Kidney tubule cell (primary cell): ENCODE results near the gene RHOH.

ENCODE experiments used
- DNase-seq: peaks from one replicate; pipeline ENCODE4 v3.0.0-alpha.2; 2018; ENCODE audit warnings: low spot score

RHOH gene

DNA sequence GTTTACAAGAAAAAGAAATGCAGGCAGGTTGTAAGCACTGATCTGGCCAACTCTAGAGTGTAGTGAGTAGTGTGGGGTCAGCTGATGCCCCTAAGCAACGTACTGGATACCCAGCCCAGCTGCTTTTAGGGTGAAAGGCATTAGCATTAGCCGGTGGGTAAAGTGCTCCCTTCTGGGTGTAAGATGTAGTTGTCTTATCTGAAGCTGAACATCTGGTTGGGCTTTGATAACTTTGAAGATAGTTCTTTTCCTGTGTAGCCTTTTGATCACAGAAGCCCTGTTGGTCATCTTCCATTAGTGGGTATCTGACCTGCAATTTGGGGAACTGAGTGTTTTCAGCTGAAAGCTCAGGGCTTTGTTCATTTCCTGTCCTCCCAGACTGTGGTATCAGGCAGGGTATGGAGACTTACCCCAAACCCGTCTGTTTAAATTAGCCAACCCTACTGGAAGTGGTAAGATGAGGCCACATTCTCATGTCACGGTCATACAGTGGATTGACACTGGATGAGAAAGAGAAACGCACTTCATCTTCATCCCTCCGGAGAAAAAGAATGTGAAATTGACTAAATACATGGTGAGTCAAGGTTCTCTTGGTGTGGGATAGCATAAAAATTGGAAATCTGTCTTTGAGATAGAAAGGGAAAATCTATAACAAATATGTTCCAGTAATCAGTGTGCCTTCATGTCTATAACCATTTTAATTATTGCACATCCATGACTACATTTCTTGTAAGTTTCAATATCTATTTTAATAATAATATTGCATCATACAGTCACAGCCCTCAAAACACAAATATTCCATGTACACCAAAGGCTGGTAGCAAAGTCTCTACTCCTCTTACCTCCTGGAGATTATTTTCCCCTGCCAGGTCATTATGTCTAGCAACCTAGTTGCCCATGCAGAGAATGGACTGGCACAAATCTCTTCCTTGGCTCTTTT, 8.7 kb downstream of the RHOH start:
- no peak for DNase-seq

GRCh38 chr4:40206426-40206825, 9.6 kb downstream of the RHOH start:
- DNase-seq: no peak

DNA sequence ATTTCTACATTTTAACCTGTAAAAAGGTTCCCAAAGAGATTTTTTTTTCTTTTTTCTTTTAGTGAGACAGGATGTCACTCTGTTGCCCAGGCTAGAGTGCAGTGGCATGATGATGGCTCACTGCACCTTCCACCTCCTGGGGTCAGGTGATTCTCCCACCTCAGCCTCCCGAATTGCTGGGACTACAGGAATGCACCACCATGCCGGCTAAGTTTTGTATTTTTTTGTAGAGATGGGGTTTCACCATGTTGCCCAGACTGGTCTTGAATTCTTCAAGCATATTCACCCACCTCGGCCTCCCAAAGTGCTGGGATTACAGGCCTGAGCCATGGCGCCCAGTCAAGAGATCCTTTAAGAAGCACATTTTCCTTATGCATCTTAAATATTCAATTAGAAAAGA, 12.6 kb downstream of the RHOH start:
- DNase-seq: no peak

DNA sequence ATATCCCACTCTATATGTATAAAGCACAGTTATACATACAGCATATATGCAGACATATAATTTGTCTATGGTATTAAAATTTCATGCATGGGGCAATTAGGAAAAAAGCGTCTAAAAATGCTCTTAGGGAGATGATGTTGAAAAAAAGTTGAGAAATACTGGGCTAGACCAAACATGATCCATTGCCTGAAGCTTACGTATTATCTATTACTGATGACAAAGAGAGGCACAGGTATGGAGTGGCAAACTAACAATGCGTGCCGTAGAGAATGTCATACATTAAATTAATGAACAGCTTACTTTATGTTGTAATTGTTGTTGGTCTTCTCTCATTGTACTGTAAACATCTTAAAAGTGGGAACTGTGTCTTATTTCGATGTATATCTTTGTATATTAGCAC, 13.9 kb downstream of the RHOH start:
- no peak for DNase-seq

DNA sequence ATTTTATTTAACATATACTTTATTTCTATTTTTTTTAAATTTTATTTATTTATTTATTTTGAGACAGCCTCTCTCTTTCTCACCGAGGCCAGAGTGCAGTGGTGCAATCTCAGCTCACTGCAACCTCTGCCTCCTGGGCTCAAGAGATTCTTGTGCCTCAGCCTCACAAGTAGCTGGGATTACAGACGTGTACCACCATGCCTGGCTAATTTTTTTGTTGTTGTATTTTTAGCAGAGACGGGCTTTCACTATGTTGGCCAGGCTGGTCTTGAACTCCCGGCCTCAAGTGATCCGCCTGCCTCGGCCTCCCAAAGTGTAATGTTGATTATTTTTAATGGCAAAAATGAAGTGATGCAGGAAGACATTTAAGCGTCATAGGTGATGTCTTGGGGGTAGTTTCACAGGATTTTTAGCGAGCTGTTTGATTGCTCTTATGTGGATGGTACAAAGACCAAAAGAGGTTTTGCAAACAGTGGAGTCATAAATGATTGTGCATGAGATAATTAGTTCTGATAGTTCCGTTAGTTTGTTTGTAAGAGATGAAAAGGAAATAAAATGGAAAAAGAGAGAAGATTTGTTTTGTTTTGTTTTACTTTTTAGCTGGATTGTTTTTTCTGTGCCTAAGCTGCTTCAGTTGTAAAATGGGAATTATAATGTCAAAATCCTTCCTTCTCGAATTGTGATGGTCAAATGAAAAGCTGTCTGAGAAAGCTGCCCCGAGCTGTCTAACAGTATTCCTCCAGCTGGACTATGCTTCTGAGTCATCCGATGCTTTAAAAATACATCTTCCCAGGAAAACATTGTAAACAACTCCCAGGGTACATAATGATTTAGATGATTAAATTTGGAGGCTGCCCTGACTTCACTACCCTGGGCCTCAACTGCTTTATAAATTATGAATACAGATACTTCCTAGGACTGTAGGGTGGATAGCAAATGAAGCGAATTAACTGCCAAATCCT, 14.7 kb downstream of the RHOH start:
- no peak for DNase-seq

GRCh38 chr4:40212674-40213527, 16.1 kb downstream of the RHOH start:
- peak; percentile 4 for DNase-seq

GRCh38 chr4:40214038-40214437, 17.2 kb downstream of the RHOH start:
- DNase-seq: no peak

GRCh38 chr4:40214661-40215418, 18.0 kb downstream of the RHOH start:
- no peak for DNase-seq

DNA sequence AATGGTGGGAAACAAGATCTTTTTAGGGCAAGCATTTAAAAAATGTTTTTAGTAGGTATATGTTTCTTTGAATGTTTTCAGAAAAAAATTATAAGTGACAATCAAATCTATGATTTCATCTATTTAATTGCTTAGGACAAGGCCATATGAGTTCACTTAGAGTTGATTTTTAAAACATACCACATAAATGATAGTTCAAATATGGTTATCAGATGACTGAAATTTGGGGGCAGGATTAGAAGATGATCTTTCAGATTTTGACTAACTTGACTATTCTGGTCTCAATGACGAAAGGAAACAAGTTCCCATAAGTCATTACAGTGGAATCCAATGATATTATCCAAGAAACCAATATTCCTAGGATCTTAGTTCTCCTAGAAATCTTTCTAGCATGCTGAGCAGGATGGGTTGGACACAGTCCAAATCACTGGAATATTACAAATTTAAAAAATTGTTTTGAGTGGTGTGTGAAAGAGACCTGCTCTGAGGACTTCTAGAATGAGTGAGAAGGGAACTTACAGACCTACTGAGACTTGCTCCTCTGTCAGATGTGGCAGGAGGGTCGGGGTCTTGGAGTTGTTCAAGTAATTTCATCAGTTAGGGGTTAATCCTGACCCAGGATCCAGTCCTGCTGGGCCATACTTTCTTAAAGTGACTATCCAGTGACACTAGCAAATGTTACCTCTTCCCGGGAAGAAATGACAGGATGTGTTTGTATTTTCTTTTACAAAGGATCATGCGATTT, 20.0 kb downstream of the RHOH start:
- no peak for DNase-seq

DNA sequence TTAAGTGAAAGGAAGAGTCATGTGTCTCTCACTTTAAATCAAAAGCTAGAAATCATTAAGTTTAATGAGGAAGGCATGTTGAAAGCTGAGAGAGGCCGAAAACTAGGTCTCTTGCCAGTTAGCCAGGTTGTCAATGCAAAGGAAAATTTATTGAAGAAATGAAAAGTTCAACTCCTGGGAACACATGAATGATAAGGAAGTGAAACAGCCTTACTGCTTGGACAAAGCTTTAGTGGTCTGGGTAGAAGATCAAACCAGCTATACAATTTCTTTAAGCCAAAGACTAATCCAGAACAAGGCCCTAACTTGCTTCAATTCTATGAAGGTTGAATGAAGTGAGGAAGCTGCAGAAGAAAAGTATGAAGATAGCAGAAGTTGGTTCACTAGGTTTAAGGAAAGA, 24.9 kb downstream of the RHOH start:
- no peak for DNase-seq

DNA sequence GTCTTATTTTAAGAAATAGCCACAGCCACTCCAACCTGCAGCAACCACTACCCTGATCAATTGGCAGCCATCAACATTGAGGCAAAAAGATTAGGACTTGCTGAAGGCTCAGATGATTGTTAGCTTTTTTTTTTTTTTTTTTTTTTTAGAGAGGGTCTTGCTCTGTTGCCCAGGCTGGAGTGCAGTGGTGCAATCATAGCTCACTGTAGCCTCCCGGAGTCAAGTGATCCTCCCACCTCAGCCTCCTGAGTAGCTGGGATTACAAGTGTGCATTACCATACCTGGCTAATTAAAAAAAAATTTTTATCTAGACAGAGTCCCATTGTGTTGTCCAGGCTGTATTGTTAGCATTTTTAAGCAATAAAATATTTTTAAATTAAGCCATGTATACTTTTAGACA, 26.5 kb downstream of the RHOH start:
- DNase-seq: no peak

GRCh38 chr4:40224432-40224831, 27.6 kb downstream of the RHOH start:
- no peak for DNase-seq

GRCh38 chr4:40225497-40225896, 28.7 kb downstream of the RHOH start:
- no peak for DNase-seq

- DNase-seq: no peak
Observed at GRCh38 chr4:40227284-40227683, 30.5 kb downstream of the RHOH start.

DNA sequence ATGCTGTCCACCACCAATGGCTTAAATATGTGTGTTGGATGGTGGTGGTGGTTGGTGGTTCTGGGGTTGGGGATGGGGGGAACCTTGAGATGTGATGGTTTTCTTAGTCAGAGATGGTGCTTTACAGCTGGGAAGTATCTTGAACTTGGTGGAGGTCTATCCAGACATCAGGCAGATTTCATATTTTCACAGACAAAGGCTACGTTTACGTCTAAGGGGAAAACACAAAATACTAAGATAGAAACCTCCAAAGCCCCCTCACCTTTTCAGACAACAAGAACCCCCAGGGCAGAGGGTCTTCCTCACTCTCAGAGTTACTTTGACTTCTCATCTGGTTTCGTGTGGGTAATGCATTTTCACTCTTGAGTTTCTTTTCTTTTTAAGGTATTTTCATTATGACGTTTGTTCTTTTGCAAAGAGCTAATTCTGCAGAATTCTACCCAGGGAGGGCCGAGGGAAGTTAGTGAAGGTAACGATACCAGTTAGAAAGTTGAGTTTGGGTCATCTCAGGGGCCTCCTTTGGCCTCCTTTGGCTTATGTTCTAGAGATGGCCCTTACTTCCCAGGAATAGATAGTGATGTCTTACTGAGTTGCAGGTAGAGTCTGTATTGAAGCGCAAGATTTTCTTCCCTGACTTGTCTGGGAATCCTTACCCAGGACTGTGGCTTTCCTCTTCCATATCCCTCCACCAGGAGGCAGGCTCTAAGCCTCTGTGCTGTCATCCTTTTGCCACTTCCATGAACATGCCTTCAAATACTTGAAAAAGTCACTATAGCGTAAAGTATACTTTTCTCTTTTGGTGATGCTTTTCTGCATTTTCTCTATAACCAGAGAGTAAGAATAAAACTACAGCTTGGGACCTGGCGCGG, 31.9 kb downstream of the RHOH start:
- peak; percentile 9 for DNase-seq

- no peak for DNase-seq
Observed at GRCh38 chr4:40231316-40231863, 34.6 kb downstream of the RHOH start.

DNA sequence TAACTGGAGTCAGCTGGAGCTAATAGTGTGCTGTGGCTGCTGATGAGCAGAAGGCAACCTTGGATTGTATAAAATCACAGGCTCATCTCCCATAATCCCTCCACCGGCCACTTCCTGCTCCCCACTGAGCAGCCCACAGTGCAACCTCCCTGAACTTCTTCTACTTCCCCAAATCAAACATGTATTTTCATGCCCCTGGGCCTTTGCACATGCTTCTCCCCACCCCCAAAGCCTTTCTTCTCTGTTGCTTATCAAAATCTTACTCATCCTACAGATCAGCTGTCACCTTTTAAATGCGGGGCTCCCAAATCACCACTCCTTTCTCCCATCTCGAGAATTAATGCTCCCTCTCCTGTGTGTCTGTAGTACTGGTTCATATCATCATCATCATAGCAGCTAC, 35.8 kb downstream of the RHOH start:
- DNase-seq: no peak

DNA sequence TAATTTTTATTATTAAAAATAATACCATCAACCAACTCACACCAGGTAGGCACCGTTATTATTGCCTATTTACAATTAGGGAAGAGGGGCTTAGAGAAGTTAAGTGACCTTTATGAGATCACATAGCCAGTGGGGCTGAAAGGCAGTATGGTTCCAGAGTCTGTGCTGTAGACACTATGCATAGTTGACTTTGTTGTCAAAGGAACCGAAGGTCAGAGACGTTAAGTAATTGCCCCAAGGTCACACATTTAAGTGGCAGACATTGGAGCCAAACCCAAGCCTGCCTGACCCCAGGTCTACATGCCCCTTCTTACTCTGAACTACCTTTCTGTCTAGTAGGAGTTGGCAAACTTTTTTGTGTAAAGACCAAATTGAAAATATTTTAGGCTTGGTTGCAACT, 36.4 kb downstream of the RHOH start:
- no peak for DNase-seq

GRCh38 chr4:40234519-40235039, 37.7 kb downstream of the RHOH start:
- no peak for DNase-seq
